ENCODE results near the gene ZNF22.

The ZNF22 gene

GRCh38 chr10:45000752-45001380 is at the start of gene ZNF22:
Gene ZNF22, plus strand, starts transcription at chr10:45000923. Its CDS starts 2,446 bp downstream, at chr10:45003369.
- H3K4me1 Mint-ChIP-seq (ENCODE audit: low read depth), result peaks cover 33% of the 10 kb centered on the region
- peak within 1 kb of the TSS; percentile 93 for H3K27ac Mint-ChIP-seq
- no peaks in the 10 kb centered on the region for H3K27me3 Mint-ChIP-seq
- peaks cover 36% of the 10 kb centered on the region for H3K36me3 Mint-ChIP-seq
- H3K9me3 Mint-ChIP-seq (ENCODE audit: low read depth), result peaks cover 12% of the 10 kb centered on the region
- peak within 1 kb of the TSS; percentile 91 for H3K4me3 Mint-ChIP-seq

- no peak overlapping the region for H3K4me3 Mint-ChIP-seq
- H3K27ac Mint-ChIP-seq, result no peak overlapping the region
- H3K27me3 Mint-ChIP-seq, result no peaks in the 10 kb centered on the region
- H3K9me3 Mint-ChIP-seq (ENCODE audit: low read depth), result no peaks in the 10 kb centered on the region
- peaks cover 8% of the 10 kb centered on the region for H3K4me1 Mint-ChIP-seq (ENCODE audit: low read depth)
- peaks cover 6% of the 10 kb centered on the region for H3K36me3 Mint-ChIP-seq
Measured at GRCh38 chr10:44951576-44952226, 49.0 kb upstream of the ZNF22 start.

- no peak overlapping the region for H3K4me3 Mint-ChIP-seq
- peaks cover 8% of the 10 kb centered on the region for H3K36me3 Mint-ChIP-seq
- H3K27ac Mint-ChIP-seq, result no peak overlapping the region
- peaks cover 12% of the 10 kb centered on the region for H3K4me1 Mint-ChIP-seq (ENCODE audit: low read depth)
- no peaks in the 10 kb centered on the region for H3K9me3 Mint-ChIP-seq (ENCODE audit: low read depth)
- no peaks in the 10 kb centered on the region for H3K27me3 Mint-ChIP-seq
Measured at GRCh38 chr10:44952779-44953231, 47.9 kb upstream of the ZNF22 start.

GRCh38 chr10:44954042-44954441 is 46.7 kb upstream of the ZNF22 start:
- H3K36me3 Mint-ChIP-seq, result peaks cover 8% of the 10 kb centered on the region
- H3K9me3 Mint-ChIP-seq (ENCODE audit: low read depth), result no peaks in the 10 kb centered on the region
- H3K27ac Mint-ChIP-seq, result no peak overlapping the region
- no peaks in the 10 kb centered on the region for H3K27me3 Mint-ChIP-seq
- H3K4me3 Mint-ChIP-seq, result no peak overlapping the region
- H3K4me1 Mint-ChIP-seq (ENCODE audit: low read depth), result peaks cover 24% of the 10 kb centered on the region

GRCh38 chr10:44954962-44955361 is 45.8 kb upstream of the ZNF22 start:
- Mint-ChIP-seq H3K4me3 (no peak overlapping the region), H3K4me1 (ENCODE audit: low read depth) (peaks cover 25% of the 10 kb centered on the region), H3K27ac (no peak overlapping the region), H3K9me3 (ENCODE audit: low read depth) (no peaks in the 10 kb centered on the region), H3K27me3 (no peaks in the 10 kb centered on the region), H3K36me3 (peaks cover 8% of the 10 kb centered on the region)

GRCh38 chr10:44955413-44956070 is 45.2 kb upstream of the ZNF22 start:
- H3K9me3 Mint-ChIP-seq (ENCODE audit: low read depth), result no peaks in the 10 kb centered on the region
- no peak overlapping the region for H3K4me3 Mint-ChIP-seq
- H3K27me3 Mint-ChIP-seq, result no peaks in the 10 kb centered on the region
- H3K27ac Mint-ChIP-seq, result no peak overlapping the region
- peaks cover 28% of the 10 kb centered on the region for H3K4me1 Mint-ChIP-seq (ENCODE audit: low read depth)
- H3K36me3 Mint-ChIP-seq, result peaks cover 8% of the 10 kb centered on the region

- H3K27ac Mint-ChIP-seq, result peak overlapping the region; percentile 28
- peaks cover 7% of the 10 kb centered on the region for H3K36me3 Mint-ChIP-seq
- H3K4me3 Mint-ChIP-seq, result no peak overlapping the region
Measured at GRCh38 chr10:44956226-44956625, 44.5 kb upstream of the ZNF22 start.

GRCh38 chr10:44956717-44957706 is 43.7 kb upstream of the ZNF22 start:
- no peak overlapping the region for H3K4me3 Mint-ChIP-seq
- H3K27ac Mint-ChIP-seq, result no peak overlapping the region
- H3K9me3 Mint-ChIP-seq (ENCODE audit: low read depth), result no peaks in the 10 kb centered on the region
- peaks cover 6% of the 10 kb centered on the region for H3K36me3 Mint-ChIP-seq
- peaks cover 33% of the 10 kb centered on the region for H3K4me1 Mint-ChIP-seq (ENCODE audit: low read depth)
- no peaks in the 10 kb centered on the region for H3K27me3 Mint-ChIP-seq

More at GRCh38 chr10:44956226-44956625, 44.5 kb upstream of the ZNF22 start:
- peaks cover 33% of the 10 kb centered on the region for H3K4me1 Mint-ChIP-seq (ENCODE audit: low read depth)
- no peaks in the 10 kb centered on the region for H3K27me3 Mint-ChIP-seq
- no peaks in the 10 kb centered on the region for H3K9me3 Mint-ChIP-seq (ENCODE audit: low read depth)

GRCh38 chr10:44958196-44958897 is 42.4 kb upstream of the ZNF22 start:
- Mint-ChIP-seq H3K27me3 (no peaks in the 10 kb centered on the region), H3K4me1 (ENCODE audit: low read depth) (peaks cover 33% of the 10 kb centered on the region), H3K27ac (peak overlapping the region; percentile 12), H3K9me3 (ENCODE audit: low read depth) (no peaks in the 10 kb centered on the region), H3K36me3 (peaks cover 6% of the 10 kb centered on the region), H3K4me3 (peak overlapping the region; percentile 88)

GRCh38 chr10:44958898-44959246 is 41.9 kb upstream of the ZNF22 start:
- peak overlapping the region; percentile 50 for H3K27ac Mint-ChIP-seq
- H3K4me3 Mint-ChIP-seq, result peak overlapping the region; percentile 88
- peaks cover 33% of the 10 kb centered on the region for H3K4me1 Mint-ChIP-seq (ENCODE audit: low read depth)
- H3K9me3 Mint-ChIP-seq (ENCODE audit: low read depth), result no peaks in the 10 kb centered on the region
- no peaks in the 10 kb centered on the region for H3K27me3 Mint-ChIP-seq
- H3K36me3 Mint-ChIP-seq, result peaks cover 6% of the 10 kb centered on the region

- H3K4me3 Mint-ChIP-seq, result peak within 1 kb of the TSS; percentile 88
- H3K27me3 Mint-ChIP-seq, result no peaks in the 10 kb centered on the region
- H3K27ac Mint-ChIP-seq, result peak within 1 kb of the TSS; percentile 50
- H3K9me3 Mint-ChIP-seq (ENCODE audit: low read depth), result no peaks in the 10 kb centered on the region
- peaks cover 33% of the 10 kb centered on the region for H3K4me1 Mint-ChIP-seq (ENCODE audit: low read depth)
- peaks cover 6% of the 10 kb centered on the region for H3K36me3 Mint-ChIP-seq
Measured at GRCh38 chr10:44959247-44960087, 41.3 kb upstream of the ZNF22 start, which contains the start of gene RASSF4. Gene RASSF4, plus strand, starts transcription at chr10:44959802. Its CDS starts 10,401 bp downstream, at chr10:44970203.

GRCh38 chr10:44960088-44960460 is 40.6 kb upstream of the ZNF22 start:
- H3K27me3 Mint-ChIP-seq, result no peaks in the 10 kb centered on the region
- peaks cover 31% of the 10 kb centered on the region for H3K4me1 Mint-ChIP-seq (ENCODE audit: low read depth)
- H3K4me3 Mint-ChIP-seq, result peak overlapping the region; percentile 71
- no peaks in the 10 kb centered on the region for H3K9me3 Mint-ChIP-seq (ENCODE audit: low read depth)
- H3K27ac Mint-ChIP-seq, result no peak overlapping the region
- peaks cover 6% of the 10 kb centered on the region for H3K36me3 Mint-ChIP-seq

GRCh38 chr10:44960482-44961229 is 40.1 kb upstream of the ZNF22 start:
- Mint-ChIP-seq H3K36me3 (peaks cover 6% of the 10 kb centered on the region), H3K27ac (no peak overlapping the region), H3K9me3 (ENCODE audit: low read depth) (no peaks in the 10 kb centered on the region), H3K4me1 (ENCODE audit: low read depth) (peaks cover 30% of the 10 kb centered on the region), H3K4me3 (peak overlapping the region; percentile 71), H3K27me3 (no peaks in the 10 kb centered on the region)

Measured in activated naive CD8-positive, alpha-beta T cell (primary cell).